H1 (cell line): Measurements from ENCODE around the gene MYMX. TPM values are rescaled to one million over a fixed set of nuclear protein-coding genes. Genes with fewer than 3 reads are reported as not detected.
A peak's percentile ranks its signal among the peaks of the same experiment; 100 is the strongest.

Experiments used
- E2F6 ChIP-seq: IDR thresholded peaks from 2 replicates; pipeline ENCODE4 v1.6.1; 2012; ENCODE audit warnings: inconsistent platforms
- EP300 ChIP-seq, 2 experiments: IDR thresholded peaks; 1 replicate in 1 of 2; 2 replicates in 1 of 2; pipeline ENCODE4 v1.6.1; 2011 to 2012; ENCODE audit warnings: low read depth in 2 of 2, low read length in 2 of 2, mild to moderate bottlenecking in 2 of 2, borderline replicate concordance in 1 of 2, inconsistent platforms in 1 of 2, moderate library complexity in 1 of 2
- NANOG ChIP-seq: IDR thresholded peaks from 2 replicates; pipeline ENCODE4 v1.6.1; 2011; ENCODE audit warnings: low read length, low read depth, mild to moderate bottlenecking, inconsistent platforms; ENCODE audit not compliant: insufficient read depth, poor library complexity, severe bottlenecking
- RBBP5 ChIP-seq: IDR thresholded peaks from 2 replicates; pipeline ENCODE4 v1.7.1; 2012; ENCODE audit warnings: low read depth, mild to moderate bottlenecking, inconsistent platforms, low read length, moderate library complexity, borderline replicate concordance
- SUZ12 ChIP-seq: fragments of 200-600 bp; sonication (generic); IDR thresholded peaks from 2 replicates; pipeline ENCODE4 v1.6.1; 2012; ENCODE audit warnings: mild to moderate bottlenecking, inconsistent platforms, low read length, moderate library complexity, mixed read lengths
- TAF1 ChIP-seq: IDR thresholded peaks from 2 replicates; pipeline ENCODE4 v1.6.1; 2011; ENCODE audit warnings: mild to moderate bottlenecking, low read depth, low read length
- TEAD4 ChIP-seq: IDR thresholded peaks from 2 replicates; pipeline ENCODE4 v1.6.1; 2012; ENCODE audit warnings: low read depth, low read length, inconsistent platforms, mixed read lengths
- polyA plus RNA-seq, 7 experiments: library from polyadenylated mRNA; depleted of rRNA in 3 of 7; stranded (reverse) in 5 of 7; unstranded in 2 of 7; fragments of >200 nt in 5 of 7; fragments of 200-250 nt in 2 of 7; gene quantifications; 1 replicate in 5 of 7; 2 replicates in 1 of 7; 4 replicates in 1 of 7; pipeline versions ENCODE4 v1.2.1 to v1.2.3, GENCODE V29; 2011 to 2013; ENCODE audit warnings: missing spikeins in 2 of 7, mixed read lengths in 2 of 7
- total RNA-seq: library from RNA; stranded (reverse); fragmentation: NEBNext Ultra II Directional; extraction: Animal tissue kit (Norgen Biotek cat#: 25700); gene quantifications from 2 replicates; pipeline ENCODE4 v1.2.1, GENCODE V29; 2021

The MYMX gene
- total and polyA plus RNA-seq, 2 of the 8 experiments (the other 6 are each of a cell fraction or from before 2014, with no cell fraction given): 4.7 to 6.9 TPM

GRCh38 chr6:44216677-44217331, at the start of gene MYMX (continued):
- TF ChIP-seq TAF1 (peak; percentile 28; the same call in 1 of the 2 replicates), EP300 (IDR thresholded peaks at IDR 0.05; ENCODE audit: borderline replicate concordance in 1 of 2, low read depth in 2 of 2, low read length in 2 of 2) (no peak), RBBP5 (no peak), NANOG (no peak), TEAD4 (no peak), SUZ12 (no peak), E2F6 (no peak)
